Astrocyte of the cerebellum (primary cell): ENCODE data around the gene ORC6.

ENCODE experiments used
- DNase-seq: peaks from one replicate; pipeline ENCODE4 v3.0.0-alpha.2; 2011; ENCODE audit warnings: low read depth
- H3K4me3 ChIP-seq: 2 replicates; pipeline ENCODE4 v1.5.1; 2011; ENCODE audit warnings: mild to moderate bottlenecking, low read depth, low read length, moderate library complexity
- CTCF ChIP-seq: IDR thresholded peaks from 2 replicates; pipeline ENCODE4 v1.5.1; 2012; ENCODE audit warnings: low read length, low read depth, moderate library complexity, mild to moderate bottlenecking; ENCODE audit errors: missing control alignments
- in situ Hi-C: cut with HindIII; loops from 2 replicates; pipeline ENCODE4 v1.10.0; 2017; ENCODE audit warnings: low sequenced_read_pairs

Gene ORC6

DNA sequence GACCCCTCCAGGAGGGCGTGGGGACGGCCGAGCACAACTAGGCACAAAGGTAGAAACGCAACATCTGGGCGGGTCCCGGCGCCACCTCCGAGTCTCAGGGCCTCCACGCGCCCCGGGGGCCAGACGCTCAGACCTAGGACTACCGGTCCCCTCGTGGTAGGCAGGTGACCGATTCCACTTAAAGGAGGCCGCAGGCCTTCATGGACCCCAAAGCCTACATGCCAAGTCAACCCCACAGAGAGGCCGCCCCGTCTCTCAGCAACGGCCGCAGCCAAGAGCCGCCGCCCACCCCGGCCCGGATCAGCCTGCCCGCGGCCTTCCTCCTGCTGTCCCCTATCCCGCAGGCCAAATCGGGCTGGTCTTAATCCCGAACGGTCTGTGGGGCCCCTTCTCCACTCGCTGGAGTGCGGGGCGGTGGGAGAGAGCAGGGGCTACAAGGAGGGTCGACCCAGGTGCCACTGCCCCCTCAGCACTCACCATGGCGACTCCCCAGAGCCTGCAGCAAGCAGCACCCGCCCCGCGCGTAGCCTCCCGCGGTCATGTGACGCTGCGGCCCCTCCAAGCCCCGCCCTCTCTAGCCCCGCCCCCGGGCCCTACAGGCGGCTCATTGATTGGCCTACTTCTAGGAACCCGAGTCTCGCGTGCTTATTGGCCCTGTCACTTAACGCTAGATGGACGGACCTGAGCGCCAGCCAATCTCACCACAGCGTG, 650 bp upstream of the ORC6 start, which contains the start of gene VPS35:
TSS of gene VPS35 (minus strand) at position 525 of the 711 bp plus-strand sequence. CDS start at position 480, 45 bp downstream.
- peak within 1 kb of the TSS; percentile 79 for H3K4me3 ChIP-seq
- in situ Hi-C loops: no loop called here
- peak; percentile 97 for DNase-seq
- no peak for TF ChIP-seq CTCF

DNA sequence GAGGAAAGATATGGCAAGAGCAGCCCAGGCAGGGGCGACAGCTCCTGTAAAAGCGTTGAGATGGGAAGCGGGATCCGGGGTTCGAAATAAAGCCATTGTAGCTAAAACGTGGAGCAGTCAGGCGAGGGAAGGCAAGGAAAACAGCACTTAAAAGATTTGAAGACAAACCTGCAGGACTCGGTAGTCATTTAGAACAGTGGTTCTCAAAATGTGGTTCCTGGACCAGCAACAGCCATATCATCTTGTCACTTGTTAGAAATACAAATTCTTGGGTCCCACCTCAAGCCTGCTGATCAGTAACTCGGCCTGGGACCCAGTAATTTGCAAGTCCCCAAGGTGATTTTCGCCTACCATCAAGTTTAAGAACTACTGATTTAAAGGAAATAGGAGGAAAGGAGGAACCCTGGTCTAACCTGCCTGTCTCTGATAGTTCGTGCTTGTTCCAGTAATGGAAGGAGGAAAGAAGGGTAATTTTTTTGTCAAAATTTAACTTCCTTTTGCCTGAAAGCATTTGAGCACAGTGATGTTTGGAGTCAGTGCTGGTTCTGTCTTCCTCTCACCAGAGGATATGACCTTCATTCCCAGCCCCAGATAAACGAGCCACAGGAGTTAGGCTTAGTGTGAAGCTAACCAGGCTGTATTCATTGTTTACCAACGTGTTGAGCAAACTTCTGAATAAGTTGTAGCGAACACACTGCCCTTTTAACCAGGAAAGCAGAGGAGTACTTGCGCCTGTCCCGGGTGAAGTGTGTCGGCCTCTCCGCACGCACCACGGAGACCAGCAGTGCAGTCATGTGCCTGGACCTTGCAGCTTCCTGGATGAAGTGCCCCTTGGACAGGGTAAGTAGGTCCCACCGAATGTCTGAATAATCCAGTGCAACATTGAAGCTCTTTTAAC, 1.1 kb downstream of the ORC6 start:
- no peak for DNase-seq
- in situ Hi-C loops: no loop called here
- no peak for TF ChIP-seq CTCF
- peak overlapping the region; percentile 79 for H3K4me3 ChIP-seq

- H3K4me3 ChIP-seq: no peak overlapping the region
- no peak for TF ChIP-seq CTCF
- no peak for DNase-seq
- in situ Hi-C loops: no loop called here
Measured at GRCh38 chr16:46691726-46692125, 2.3 kb downstream of the ORC6 start.

DNA sequence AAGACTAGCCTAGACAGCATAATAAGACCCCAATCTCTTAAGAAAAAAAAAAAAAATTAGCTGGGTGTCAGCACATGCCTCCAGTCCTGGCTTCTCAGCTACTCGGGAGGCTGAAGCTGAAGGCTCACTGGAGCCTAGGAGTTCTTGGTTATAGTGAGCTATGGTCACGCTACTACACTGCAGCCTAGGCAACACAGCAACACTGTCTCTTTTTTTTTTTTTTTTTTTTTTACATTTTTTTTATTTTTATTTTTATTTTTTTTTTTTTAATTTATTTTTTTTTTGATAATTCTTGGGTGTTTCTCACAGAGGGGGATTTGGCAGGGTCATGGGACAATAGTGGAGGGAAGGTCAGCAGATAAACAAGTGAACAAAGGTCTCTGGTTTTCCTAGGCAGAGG, 4.1 kb downstream of the ORC6 start:
- no peak for TF ChIP-seq CTCF
- H3K4me3 ChIP-seq: no peak overlapping the region
- DNase-seq: no peak
- in situ Hi-C loops: no loop called here

- in situ Hi-C loops: no loop called here
- no peak for TF ChIP-seq CTCF
- DNase-seq: no peak
- no peak overlapping the region for H3K4me3 ChIP-seq
Measured at GRCh38 chr16:46695937-46696336, 6.5 kb downstream of the ORC6 start.

- no peak for DNase-seq
- TF ChIP-seq CTCF: no peak
- no peak overlapping the region for H3K4me3 ChIP-seq
- in situ Hi-C loops: no loop called here
Measured at GRCh38 chr16:46696957-46697356, 7.5 kb downstream of the ORC6 start.
